ENCODE measurements around the gene TRIM8. TPM values are rescaled to one million over a fixed set of nuclear protein-coding genes. Genes with fewer than 3 reads are reported as not detected.

Gene TRIM8
- total and polyA plus RNA-seq, 4 donors, result 81.5 to 173 (median 120) TPM

- Histone ChIP-seq H3K4me3 (no peak overlapping the region), H3K36me3 (ENCODE audit: control insufficient read depth in 4 of 4, insufficient read depth in 4 of 4, low read length in 4 of 4) (peaks cover 0 to 6% (median 5%) of the 10 kb centered on the region in 4 donors), H3K27me3 (ENCODE audit: control insufficient read depth in 3 of 3, insufficient read depth in 3 of 3, low read length in 2 of 3) (no peaks in the 10 kb centered on the region), H3K9me3 (ENCODE audit: control insufficient read depth in 4 of 4, insufficient read depth in 3 of 4, low read length in 3 of 4) (no peaks in the 10 kb centered on the region), H3K9ac (ENCODE audit: insufficient read depth in 1 of 2, low read length in 2 of 2) (no peak overlapping the region), H3K4me1 (ENCODE audit: control insufficient read depth in 5 of 5, insufficient read depth in 5 of 5, low read length in 5 of 5) (peaks cover 0 to 36% (median 20%) of the 10 kb centered on the region in 5 donors), H3K27ac (ENCODE audit: low read depth in 1 of 2, low read length in 1 of 2) (peak overlapping the region in 1 of 2 donors; percentile 71)
- ATAC-seq (ENCODE audit: insufficient read depth, low FRiP score) (no peak), DNase-seq (no peak)
- 72 to 84% methylated on average over 4 of the region's 4 CpGs for WGBS, 2 donors
- no peak for TF ChIP-seq CTCF (IDR thresholded peaks at IDR 0.05; ENCODE audit: control extremely low read depth, extremely low read depth)
Measured at GRCh38 chr10:102611514-102612087, 32.7 kb upstream of the TRIM8 start.

DNA sequence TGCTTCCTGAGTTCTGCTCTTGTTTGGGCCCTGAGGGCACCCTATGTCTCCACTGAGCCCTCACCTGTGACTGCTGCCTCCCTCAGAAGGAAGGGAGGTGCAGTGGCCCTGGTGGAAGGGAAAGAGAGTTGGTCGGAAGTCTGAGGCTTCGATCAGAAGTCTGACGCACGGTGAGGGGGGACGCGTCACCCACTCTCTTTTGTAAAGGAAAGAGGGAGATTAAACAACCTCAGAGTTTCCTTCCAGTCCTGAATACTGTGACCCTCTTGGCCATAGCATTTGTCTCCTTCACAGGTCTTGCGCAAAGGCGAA, 31.4 kb upstream of the TRIM8 start:
- TF ChIP-seq CTCF (IDR thresholded peaks at IDR 0.05; ENCODE audit: control extremely low read depth, extremely low read depth), result no peak
- Histone ChIP-seq H3K27ac (ENCODE audit: low read depth in 1 of 2, low read length in 1 of 2) (peak overlapping the region in 1 of 2 donors; percentile 81), H3K9ac (ENCODE audit: insufficient read depth in 1 of 2, low read length in 2 of 2) (peak overlapping the region in 1 of 2 donors; percentile 61), H3K4me3 (no peak overlapping the region), H3K36me3 (ENCODE audit: control insufficient read depth in 4 of 4, insufficient read depth in 4 of 4, low read length in 4 of 4) (peaks cover 0 to 13% (median 7%) of the 10 kb centered on the region in 4 donors), H3K27me3 (ENCODE audit: control insufficient read depth in 3 of 3, insufficient read depth in 3 of 3, low read length in 2 of 3) (no peaks in the 10 kb centered on the region), H3K4me1 (ENCODE audit: control insufficient read depth in 5 of 5, insufficient read depth in 5 of 5, low read length in 5 of 5) (peaks cover 0 to 43% (median 27%) of the 10 kb centered on the region in 5 donors), H3K9me3 (ENCODE audit: control insufficient read depth in 4 of 4, insufficient read depth in 3 of 4, low read length in 3 of 4) (no peaks in the 10 kb centered on the region)
- 33 to 60% methylated on average over 8 of the region's 8 CpGs for WGBS, 2 donors
- DNase-seq (no peak), ATAC-seq (ENCODE audit: insufficient read depth, low FRiP score) (no peak)

- no peak for DNase-seq
- H3K27ac ChIP-seq (ENCODE audit: low read depth in 1 of 2, low read length in 1 of 2), result peak overlapping the region in 1 of 2 donors; percentile 81
- no peak overlapping the region for H3K9ac ChIP-seq (ENCODE audit: insufficient read depth in 1 of 2, low read length in 2 of 2)
Measured at GRCh38 chr10:102613286-102613685, 31.0 kb upstream of the TRIM8 start.

More at GRCh38 chr10:102613286-102613685, 31.0 kb upstream of the TRIM8 start:
- Histone ChIP-seq H3K36me3 (ENCODE audit: control insufficient read depth in 4 of 4, insufficient read depth in 4 of 4, low read length in 4 of 4) (peaks cover 0 to 13% (median 8%) of the 10 kb centered on the region in 4 donors), H3K4me1 (ENCODE audit: control insufficient read depth in 5 of 5, insufficient read depth in 5 of 5, low read length in 5 of 5) (peaks cover 0 to 47% (median 31%) of the 10 kb centered on the region in 5 donors), H3K9me3 (ENCODE audit: control insufficient read depth in 4 of 4, insufficient read depth in 3 of 4, low read length in 3 of 4) (no peaks in the 10 kb centered on the region), H3K27me3 (ENCODE audit: control insufficient read depth in 3 of 3, insufficient read depth in 3 of 3, low read length in 2 of 3) (no peaks in the 10 kb centered on the region), H3K4me3 (no peak overlapping the region)
- 81 to 88% methylated on average over 7 of the region's 7 CpGs for WGBS, 2 donors
- no peak for TF ChIP-seq CTCF (IDR thresholded peaks at IDR 0.05; ENCODE audit: control extremely low read depth, extremely low read depth)
- no peak for ATAC-seq (ENCODE audit: insufficient read depth, low FRiP score)

All from lung (tissue), 12 donors.